BJ (cell line): ENCODE results near the gene MYOCD. TPM values are rescaled to one million over a fixed set of nuclear protein-coding genes. Genes with fewer than 3 reads are reported as not detected.

Experiments used
- CTCF ChIA-PET: fragments of 350-600 bp; formaldehyde crosslinking; extraction: SDS; loops from one replicate; lab custom pipeline; 2021; ENCODE audit warnings: antibody characterized with exemption, inconsistent platforms; lab: Yijun Ruan, JAX
- POLR2A ChIA-PET: fragments of 300-600 bp; sonication (Branson Sonifier 250); formaldehyde crosslinking; extraction: SDS; loops from one replicate; lab custom pipeline; 2021; ENCODE audit warnings: antibody characterized with exemption; lab: Charles Lee
- DNase-seq: peaks from one replicate; pipeline ENCODE4 v3.0.0-alpha.2; 2011; ENCODE audit warnings: low read depth
- H3K27me3 ChIP-seq: 2 replicates; pipeline ENCODE4 v1.6.0; 2011; ENCODE audit warnings: low read length; ENCODE audit not compliant: control insufficient read depth, insufficient read depth
- H3K36me3 ChIP-seq: 2 replicates; pipeline ENCODE4 v1.5.1; 2011; ENCODE audit warnings: low read length; ENCODE audit not compliant: control insufficient read depth, insufficient read depth
- H3K4me3 ChIP-seq: 2 replicates; pipeline ENCODE4 v1.5.1; 2011; ENCODE audit warnings: low read depth, mild to moderate bottlenecking, control low read depth, low read length
- CTCF ChIP-seq: IDR thresholded peaks from 2 replicates; pipeline ENCODE4 v1.5.1; 2011; ENCODE audit warnings: low read depth, mild to moderate bottlenecking, control low read depth, inconsistent platforms, low read length, moderate library complexity; ENCODE audit not compliant: insufficient read depth
- polyA plus RNA-seq: library from polyadenylated mRNA; depleted of rRNA; stranded (reverse); fragments of >200 nt; gene quantifications from 2 replicates; pipeline ENCODE4 v1.2.3, GENCODE V29; 2011

The MYOCD gene
- polyA plus RNA-seq, 1 experiment: 18.3 TPM

- TF ChIP-seq CTCF: no peak
- DNase-seq: no peak
- no peaks in the 10 kb centered on the region for H3K27me3 ChIP-seq
- POLR2A ChIA-PET: no interaction called here
- H3K4me3 ChIP-seq: no peak overlapping the region
- CTCF ChIA-PET: no interaction called here
- no peaks in the 10 kb centered on the region for H3K36me3 ChIP-seq
Measured at GRCh38 chr17:12643822-12644221, 21.9 kb upstream of the MYOCD start.

GRCh38 chr17:12644623-12645022 is 21.1 kb upstream of the MYOCD start:
- TF ChIP-seq CTCF: no peak
- POLR2A ChIA-PET: no interaction called here
- CTCF ChIA-PET: no interaction called here

GRCh38 chr17:12646761-12647422 is 18.8 kb upstream of the MYOCD start:
- H3K4me3 ChIP-seq: no peak overlapping the region
- CTCF ChIA-PET: interaction anchor here (0.6 kb wide), 1 partner anchor 102 kb away, joined by 6 read pairs; no protein-coding TSS in a partner anchor
- H3K27me3 ChIP-seq: peaks cover 7% of the 10 kb centered on the region; the same call in 1 of the 2 replicates
- no peak for DNase-seq
- POLR2A ChIA-PET: no interaction called here
- TF ChIP-seq CTCF: no peak
- no peaks in the 10 kb centered on the region for H3K36me3 ChIP-seq

More at GRCh38 chr17:12644623-12645022, 21.1 kb upstream of the MYOCD start:
- Histone ChIP-seq H3K27me3 (0 out of 2 replicates have a peak, but pooled peaks cover under 1% of the 10 kb centered on the region), H3K4me3 (no peak overlapping the region), H3K36me3 (no peaks in the 10 kb centered on the region)
- DNase-seq: no peak

GRCh38 chr17:12648498-12648897 is 17.2 kb upstream of the MYOCD start:
- TF ChIP-seq CTCF: no peak
- H3K4me3 ChIP-seq: no peak overlapping the region
- CTCF ChIA-PET: no interaction called here
- H3K36me3 ChIP-seq: no peaks in the 10 kb centered on the region
- no peak for DNase-seq
- peaks cover 7% of the 10 kb centered on the region; the same call in 1 of the 2 replicates for H3K27me3 ChIP-seq
- POLR2A ChIA-PET: no interaction called here

- ChIA-PET POLR2A (no interaction called here), CTCF (interaction anchor here (1.0 kb wide), 1 partner anchor 111 kb away, joined by 3 read pairs; no protein-coding TSS in a partner anchor)
- Histone ChIP-seq H3K36me3 (no peaks in the 10 kb centered on the region), H3K27me3 (peaks cover 2% of the 10 kb centered on the region; the same call in 1 of the 2 replicates), H3K4me3 (no peak overlapping the region)
- no peak for TF ChIP-seq CTCF
- no peak for DNase-seq
Measured at GRCh38 chr17:12655936-12656335, 9.8 kb upstream of the MYOCD start.
